SHP77 (cell line): ENCODE measurements around the gene ATP10B.

ENCODE experiments used
- DNase-seq, 2 experiments: peaks; one replicate each; lab custom pipeline; 2025; lab: John Stamatoyannopoulos, UW

The ATP10B gene

DNA sequence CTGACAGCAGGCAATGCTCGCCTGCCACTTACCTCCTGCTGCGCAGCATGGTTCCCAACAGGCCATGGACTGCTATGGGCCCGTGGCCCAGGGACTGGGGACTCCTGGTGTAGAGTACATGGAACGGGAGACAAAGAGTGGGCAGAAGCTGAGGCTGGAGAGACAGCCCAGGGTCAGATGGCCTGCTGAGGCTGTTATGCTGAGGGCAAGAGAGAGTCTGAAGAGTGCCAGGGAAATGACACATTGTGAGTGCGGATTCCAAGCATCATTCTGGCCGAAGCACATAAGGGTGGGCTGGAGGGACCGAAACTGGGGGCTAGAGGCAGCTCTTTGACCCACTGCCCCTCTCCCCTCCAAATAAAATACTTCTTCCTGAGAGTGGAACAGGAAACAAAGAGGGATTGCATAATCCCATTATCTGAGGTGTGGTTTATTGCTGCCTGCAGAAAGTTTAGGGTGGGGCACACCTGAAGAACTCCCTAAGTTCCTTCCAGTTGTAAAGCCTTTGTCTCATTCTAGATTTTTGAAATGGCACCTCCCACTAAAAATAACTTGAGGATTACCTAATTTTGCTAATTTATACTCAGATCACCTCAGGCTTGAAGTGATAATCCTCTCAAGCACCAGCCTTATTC, 158.1 kb downstream of the ATP10B start:
- no peak for DNase-seq

DNA sequence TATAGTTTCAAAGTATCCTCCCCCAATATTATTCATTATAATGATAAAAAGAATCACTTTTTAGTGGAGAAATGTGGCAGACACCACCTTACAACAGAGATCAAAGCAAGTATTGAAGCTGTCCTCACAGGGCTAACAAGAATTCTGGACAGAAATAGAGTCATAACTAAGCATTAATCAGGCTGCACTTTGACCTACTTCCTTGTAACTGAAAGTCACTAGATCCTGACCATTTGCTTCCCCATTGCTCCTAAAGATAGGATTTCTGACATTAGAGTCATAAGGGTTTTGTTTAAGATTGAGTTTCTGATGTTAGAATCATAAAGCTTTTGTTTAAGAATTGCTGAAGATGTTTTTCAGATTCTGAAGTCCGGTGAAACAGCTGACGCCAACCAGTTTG, 159.7 kb downstream of the ATP10B start:
- no peak for DNase-seq

DNA sequence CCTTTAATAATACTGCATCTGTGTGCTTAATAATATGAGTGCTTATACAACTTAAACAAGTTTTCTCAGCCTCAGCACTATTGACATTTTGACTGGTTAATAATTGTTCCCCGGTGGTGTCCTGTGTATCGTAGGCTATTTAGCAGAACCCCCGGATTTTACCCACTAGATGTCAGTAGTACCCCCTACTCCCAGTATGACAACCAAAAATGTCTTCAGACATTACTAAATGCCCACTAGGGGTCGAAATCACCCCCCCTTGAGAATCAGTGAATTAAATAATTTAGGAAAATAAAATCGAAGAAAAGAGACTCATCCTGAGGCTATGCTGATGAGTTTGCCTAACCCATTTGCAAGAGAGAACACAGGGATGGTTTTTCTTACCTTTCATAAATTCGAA, 166.3 kb downstream of the ATP10B start:
- DNase-seq, result no peak

DNA sequence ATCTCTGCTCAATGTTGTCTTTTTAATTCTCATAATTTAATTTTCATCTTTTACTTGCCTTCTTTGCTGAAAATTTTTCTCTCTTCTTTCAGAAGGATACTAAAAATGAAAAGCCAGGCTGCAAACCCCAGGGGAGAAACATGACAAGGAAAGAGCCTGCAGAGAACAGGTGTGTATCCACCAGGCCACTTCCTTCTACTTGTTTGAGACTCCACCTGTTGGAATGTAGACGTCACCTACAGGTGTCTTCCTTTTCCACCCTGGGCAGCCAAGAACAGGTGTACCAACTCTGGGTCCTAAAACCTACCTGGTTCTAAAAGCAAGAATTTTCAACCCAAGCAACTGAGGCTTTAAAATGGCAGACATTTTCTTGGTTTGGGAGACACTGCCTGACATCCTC, 166.8 kb downstream of the ATP10B start:
- no peak for DNase-seq

DNA sequence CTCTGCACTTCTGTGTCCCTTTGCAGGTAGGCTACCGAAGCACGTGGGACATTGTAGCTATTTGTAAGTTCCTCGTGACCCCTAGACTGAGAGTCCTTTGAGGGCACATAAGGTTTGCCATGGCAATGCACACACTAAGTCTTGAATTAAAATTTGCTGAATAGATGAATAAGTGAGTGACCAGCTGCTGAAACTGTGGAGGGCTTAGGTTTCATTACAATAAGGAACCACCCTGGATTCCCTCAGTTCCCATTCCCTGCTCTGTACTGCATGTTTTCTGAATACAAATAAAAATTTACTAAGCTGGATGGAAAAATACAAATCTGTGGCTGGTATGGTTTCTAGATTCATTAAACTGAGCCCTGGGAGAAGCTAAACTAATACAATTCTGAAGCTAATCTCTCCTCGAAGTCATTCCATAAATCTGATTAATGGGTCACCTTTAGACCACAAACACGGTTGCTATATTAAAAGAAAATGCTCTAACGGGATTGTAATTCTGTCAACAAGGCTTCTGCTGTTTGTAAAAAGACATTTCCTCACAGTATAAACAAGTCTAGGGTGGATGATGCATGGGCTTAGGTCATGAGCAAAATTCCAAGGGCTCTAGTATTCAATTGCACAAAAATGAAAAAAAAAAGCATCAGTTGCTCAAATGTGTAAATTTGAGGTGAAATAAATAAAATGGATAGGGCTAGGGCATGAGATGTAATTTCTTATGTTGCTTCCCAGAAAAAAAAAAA, 172.3 kb downstream of the ATP10B start:
- no peak for DNase-seq

DNA sequence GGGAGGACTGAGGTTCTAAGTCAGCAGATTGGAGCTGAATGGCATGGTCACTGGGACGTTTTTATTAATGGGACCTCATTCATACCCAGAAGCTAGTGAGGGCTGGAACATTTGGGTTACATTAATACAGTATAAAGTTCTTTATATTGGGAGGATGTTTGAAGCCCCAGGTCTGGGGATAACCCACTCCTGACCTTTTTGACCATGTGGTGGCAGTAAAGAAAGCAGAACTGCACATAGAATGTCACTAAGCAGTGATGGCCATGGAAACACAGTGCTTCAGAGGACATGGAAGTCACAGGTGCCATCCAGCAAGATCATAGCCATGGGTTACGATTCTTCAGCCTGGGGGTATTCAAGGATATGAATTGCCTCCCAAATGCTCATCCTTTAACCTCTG, 176.0 kb downstream of the ATP10B start:
- DNase-seq, result no peak

DNA sequence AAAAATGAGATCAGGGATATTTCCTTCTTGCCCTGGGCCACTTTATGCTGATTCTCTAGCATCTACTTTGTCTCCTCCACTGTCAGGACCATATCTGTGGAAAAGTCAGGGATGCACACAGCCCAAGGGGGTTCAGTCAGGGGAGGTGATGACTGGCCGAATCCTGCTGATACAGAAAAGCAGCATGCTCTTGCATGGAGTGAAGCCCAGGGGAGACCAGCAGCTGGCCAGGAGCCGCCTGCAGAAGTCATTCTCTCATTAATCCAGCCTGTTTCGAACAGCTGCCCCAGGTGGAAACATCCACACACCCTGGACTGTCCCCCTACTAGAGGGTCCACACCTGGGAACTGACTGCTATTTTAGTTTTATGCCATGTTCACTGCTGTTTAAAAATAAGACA, 177.1 kb downstream of the ATP10B start:
- peak in 1 of 2 experiments; percentile 30 for DNase-seq

DNA sequence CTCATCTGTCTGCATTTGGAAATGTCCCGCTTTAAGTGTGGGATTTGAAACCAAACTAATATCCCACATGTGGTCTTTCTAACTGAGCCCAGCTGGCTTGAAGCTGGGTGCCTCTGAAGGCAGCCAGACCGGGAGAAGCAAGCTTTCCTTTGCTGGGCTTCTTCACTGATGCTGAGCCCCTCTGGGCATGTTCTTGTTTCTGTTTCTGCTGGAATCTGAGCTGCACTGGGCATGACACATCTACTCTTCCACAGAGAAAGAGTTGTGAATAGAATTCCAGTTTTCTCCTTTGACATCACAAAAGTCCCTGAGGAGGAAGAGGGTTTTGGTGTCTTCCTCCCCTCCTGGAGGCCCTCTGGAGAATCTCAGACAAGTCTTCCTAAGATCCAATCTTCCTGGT, 179.5 kb downstream of the ATP10B start:
- no peak for DNase-seq

DNA sequence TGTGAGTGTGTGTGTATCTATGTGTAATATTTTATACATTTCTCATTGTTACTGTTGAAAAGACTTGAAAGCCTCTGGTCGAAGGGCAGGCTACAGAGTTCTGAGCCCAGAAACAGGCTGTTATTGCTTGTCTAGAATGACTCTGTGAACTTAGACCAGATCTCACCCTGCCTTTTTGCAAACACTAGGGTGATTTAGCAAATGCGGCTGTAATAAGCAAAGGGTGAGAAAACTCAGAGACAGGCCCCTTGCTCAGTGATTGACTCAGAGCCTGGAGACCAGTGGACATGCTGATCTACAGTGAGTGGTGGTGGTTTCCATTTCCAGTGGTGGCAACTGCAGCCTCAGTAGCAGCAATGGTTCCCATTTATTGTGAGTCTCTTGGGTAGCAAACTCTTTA, 183.7 kb downstream of the ATP10B start:
- DNase-seq, result no peak

DNA sequence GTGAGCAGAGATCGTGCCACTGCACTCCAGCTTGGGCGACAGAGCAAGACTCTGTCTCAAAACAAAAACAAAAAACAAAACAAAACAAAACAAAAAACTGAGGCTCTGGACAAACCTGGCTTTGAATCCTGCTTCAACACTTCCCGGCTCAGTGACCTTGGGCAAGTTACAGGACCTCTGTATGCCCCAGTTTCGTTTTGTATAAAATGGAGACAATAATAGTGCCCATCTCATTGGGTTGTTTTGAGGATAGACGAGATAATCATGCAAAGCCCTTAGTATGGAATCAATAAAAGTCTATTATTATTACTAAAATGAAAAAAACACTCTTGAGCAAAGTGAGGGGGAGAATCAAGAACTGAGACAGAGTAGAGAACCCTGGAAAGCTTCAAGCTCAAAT, 184.9 kb downstream of the ATP10B start:
- DNase-seq, result no peak

DNA sequence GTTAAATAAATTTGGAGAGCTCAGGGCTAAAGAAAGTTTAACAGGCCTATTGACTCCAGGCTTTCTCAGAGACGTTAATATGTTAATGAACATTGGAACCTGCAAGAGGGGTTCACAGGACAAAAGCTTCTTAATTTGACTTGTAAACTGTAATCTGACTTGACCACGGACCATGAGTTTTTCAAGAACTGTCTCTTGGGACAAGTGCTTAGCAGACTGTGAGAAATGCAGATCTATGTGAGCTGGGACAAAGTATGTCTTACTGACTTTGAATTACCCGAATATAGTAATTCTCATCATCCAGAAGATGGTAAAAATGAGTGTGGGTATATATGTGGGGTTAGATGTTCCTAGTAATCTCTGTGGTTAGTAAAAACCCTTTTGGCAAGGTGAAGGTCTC, 186.6 kb downstream of the ATP10B start:
- DNase-seq, result no peak

DNA sequence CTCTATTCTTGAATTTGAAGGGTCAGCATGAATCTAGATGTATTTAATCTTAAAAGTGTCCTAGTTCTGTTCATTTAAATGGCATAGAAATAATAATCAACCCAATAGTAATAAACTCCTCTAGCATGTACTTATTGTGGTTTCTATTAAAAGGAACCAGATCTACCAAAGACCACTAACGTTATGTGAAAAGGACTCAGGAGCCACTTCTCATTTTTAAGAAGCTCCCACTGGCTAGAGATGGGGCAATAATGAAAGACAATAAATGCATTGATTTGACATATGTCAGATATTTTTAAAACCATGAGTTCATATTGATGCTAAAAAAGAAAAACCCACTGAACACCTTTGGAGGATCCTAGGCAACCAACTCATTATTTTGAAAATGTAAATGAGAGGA, 191.9 kb downstream of the ATP10B start:
- no peak for DNase-seq

DNA sequence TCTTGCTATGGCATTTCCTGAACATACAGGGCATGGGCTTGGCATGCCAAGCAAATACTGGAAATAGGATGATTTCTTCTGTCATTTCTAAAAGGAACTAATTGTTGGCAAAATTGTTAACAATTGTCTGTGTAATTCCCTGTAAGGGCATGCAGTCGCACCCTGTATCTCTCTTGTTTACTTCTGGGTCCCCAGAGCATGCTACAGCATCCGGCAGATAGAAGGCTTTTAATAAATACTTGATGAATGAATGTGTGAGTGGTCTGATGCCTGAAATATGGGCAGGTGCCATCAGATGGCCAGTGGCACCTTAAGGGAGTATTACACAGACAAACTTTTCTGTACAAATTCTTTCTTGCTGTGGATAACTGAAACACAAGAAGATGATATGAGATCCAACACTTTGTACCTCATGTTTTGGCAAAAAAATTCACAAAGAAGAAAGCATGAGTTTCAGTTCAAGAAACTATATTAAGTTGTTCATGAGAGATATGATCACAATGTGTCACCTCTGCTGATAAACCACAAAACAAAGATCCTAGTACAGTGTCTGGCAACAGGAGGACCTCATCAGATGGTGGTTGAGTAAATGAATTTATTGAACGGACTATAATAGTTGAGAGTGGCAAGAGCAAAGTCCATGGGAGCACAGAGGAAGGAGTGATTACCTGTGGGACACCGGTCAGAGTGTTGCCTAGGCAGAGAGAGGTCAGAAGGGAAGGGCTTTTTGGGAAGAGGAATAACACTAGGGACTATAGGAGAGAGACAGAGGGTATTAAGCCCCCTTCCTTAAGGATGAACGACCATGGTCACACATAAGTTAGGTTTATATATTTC, 194.2 kb downstream of the ATP10B start:
- DNase-seq, result no peak

DNA sequence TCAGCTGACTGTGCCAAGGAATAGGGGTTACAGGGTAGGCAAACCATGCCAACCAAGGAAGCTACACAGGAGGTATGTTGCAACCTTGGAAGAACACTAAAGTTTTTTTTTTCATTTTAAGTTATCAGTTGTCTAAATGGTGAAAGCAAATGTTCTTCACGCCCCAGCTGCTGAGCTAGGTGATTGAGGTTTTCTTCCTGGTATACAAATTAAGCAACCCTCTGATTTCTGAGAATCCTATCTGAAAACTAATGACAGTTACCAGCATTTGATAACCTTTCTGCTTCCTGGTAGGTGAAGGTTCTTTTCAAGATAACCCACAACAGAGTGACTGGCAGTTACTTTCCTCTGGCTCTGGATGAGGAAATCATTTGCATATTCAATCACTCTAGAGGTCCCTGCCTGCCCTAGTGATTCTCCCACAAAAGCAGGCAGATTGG, 194.9 kb downstream of the ATP10B start:
- DNase-seq, result no peak

DNA sequence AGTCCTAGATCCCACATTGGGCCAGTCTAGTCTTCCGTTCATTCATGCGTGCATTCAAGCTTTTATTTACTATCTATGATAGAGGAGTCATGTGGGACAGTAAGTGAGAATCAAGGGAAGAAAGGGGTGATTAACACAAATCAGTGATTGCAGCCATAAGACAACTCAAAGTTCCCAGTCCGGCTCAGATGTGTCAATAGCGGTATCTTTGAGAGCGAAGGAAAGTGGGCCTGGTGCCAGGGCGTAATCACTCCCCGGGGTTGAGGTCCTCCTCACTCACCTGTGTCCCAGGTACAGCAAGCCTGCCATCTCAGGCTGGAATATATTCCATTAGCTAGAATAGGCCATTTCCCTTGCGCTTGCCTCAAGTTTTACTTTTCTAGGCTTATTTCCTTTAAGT, 196.3 kb downstream of the ATP10B start:
- DNase-seq, result no peak

DNA sequence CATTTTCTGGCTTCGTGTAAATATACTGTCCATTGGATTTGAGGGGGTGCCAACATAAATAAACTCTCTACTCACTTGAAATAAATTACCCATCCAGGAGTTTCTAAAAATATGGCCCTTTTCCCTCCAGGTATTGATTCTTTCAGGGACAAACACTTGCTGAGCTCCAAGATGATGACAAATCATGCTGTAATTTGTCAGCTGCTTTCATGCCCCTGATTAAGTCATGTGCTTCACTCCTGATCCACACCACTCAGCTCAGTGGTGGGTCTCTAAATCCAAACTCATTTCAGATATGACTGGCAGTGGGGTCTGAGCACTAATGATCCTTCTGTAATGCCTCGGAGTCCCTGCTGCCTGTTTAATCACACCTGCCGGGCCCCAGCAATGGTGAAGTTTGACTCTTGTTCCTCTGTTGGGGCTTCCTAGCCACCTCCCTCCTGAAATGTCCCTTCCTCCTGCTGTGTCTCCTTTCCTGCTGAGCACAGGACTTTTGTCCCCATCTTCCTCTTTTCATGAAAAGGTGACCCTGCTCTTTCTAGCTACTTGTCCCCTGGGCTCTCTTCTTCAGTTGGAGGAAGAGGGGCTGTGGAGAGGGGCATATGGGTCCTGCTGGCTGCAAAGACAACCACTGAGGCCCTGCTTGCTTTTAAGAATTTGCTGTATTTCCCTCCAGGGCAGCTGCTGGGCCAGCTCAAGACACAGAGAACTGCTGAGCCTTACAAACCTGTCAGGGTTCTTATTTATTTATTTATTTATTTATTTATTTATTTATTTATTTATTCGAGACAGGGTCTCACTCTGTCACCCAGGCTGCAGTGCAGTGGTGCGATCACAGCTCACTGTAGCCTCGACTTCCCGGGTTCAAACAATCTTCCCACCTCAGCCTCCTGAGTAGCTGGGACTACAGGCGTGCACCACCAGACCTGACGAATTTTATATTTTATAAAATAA, 200.0 kb downstream of the ATP10B start:
- DNase-seq, result peak; percentile 67 to 69

DNA sequence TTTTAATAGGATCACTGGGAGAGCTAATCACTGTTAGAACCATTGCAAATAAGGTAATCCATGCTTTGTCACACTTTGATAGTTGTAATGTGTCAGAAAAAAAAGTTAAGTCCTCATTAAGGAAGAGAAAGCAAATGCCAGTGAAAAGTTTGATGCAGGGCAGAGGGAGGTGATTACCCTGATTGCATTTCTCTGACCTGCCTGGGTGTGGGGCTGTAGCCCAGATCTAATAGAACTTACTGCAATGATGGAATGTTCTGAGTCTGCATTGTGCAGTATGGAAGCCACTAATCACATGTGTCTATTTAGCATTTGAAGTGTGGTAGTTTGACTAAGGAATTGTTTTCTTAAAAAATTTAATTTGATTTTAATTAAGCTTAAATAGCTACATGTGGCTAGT, 202.7 kb downstream of the ATP10B start:
- DNase-seq, result peak; percentile 8 to 29

DNA sequence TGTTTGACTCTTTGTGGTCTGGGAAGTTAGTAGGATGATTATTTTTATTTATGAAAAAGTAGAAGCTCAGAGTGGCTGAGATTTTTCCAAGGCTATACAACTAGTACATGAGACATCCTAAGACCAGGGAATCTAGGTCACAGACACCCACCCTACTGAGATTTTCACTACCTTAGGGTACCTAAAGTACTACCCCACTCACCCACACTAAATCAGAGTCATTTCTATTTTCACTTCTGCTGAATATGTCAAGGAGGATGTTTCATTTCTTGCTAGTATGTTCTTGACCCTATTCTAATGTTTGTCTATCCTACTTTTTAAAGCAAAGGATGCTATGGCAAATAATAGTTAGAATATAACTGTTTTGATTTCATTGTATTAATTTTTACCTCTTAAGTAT, 206.0 kb downstream of the ATP10B start:
- no peak for DNase-seq

DNA sequence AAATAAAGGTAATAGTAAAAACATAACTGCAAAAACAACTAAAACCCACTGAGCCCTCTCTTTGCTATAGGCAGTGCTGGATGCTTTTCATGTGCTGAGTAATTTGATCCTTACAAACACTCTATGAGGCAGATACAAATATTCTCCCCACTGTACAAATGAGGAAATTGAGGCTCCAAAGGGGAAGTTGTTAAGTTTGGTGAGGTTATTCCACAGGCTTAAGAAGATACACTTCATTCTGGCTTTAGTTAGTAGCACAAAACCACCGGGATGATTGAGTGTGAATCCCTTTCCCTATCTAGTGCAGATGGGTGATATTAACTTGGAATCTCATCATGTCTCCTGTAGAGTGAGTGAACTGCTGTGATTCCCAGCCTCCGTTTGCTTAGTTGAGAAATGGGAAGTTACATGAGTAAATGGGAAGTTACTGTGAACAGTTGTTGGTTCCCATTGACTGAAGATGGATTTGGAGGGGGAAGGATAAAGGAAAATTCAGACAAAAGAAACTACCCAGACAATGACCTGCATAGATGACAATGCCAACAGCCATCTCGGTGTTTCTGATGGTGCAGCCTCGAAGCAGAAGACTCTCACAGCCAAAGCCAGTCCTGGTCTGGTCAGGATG, 208.3 kb downstream of the ATP10B start:
- DNase-seq, result no peak

DNA sequence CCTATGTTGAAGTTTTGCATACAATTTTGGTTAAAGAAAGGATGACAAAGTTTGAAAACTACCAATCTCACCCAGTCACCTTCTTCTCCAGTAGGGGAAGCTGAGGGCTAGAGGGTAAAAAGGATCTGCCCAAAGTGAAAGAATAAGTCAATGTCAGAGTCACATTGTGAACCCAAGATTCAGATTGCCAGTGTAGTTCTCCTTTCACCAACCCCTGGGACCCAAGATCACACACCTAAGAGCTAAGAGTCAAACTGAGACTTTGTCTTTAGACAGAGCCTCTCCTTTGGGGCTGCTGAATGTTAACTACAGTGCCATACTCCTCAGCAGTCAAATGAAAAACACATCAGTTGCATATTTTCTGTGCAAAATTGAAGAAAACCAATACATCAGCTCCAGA, 210.6 kb downstream of the ATP10B start:
- no peak for DNase-seq

DNA sequence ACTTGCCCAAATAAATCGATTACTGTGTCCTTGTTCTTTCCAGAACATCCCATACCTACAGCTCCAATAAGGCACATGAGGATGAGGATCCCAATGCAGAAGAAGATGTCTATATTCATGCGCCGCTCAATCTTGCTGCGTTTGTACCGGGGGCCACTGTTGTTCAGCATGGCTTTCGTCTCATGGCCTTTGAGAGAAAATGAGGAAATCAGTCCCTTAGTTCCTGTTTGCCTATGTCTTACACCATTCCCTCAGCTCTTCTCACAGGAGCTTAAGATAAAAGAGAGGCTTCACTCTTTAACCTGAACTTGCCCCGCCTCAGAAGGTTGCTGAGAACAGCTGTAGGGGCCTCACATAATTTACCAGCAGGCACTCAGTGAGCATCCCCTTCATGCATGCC, 211.6 kb downstream of the ATP10B start:
- no peak for DNase-seq
